Measurements from ENCODE around the gene MCC.

Gene MCC

DNA sequence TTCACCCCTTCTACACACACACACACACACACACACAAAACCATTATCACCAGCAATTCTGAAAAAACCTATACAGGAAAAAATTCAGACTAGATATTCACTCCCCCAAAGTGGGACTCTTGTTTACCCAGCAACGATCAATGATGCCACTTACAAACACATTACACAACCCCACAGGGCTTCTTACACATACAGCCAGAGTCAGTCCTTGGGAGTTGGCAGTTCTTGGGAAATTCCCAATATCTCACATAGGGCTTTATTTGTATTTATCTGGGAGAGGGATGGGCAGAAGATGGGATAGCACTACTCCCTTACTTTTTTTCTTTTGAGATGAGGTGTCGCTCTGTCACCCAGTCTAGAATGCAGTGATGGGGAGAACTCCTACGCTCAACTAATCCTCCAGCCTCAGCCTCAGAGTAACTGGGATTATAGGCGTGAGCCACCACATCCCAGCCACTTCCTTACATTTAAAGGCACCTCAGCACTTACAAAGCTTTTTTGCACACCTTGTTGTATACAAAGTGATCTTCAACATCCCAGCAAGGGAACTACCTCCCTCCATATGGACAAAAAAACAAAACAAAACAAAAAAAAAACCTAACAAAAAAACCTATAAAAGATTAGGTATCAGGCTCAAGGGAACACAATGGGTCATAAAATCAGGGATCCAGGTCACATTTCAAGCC is 221.9 kb downstream of the MCC start:
- TF ChIP-seq, protein P1, sequence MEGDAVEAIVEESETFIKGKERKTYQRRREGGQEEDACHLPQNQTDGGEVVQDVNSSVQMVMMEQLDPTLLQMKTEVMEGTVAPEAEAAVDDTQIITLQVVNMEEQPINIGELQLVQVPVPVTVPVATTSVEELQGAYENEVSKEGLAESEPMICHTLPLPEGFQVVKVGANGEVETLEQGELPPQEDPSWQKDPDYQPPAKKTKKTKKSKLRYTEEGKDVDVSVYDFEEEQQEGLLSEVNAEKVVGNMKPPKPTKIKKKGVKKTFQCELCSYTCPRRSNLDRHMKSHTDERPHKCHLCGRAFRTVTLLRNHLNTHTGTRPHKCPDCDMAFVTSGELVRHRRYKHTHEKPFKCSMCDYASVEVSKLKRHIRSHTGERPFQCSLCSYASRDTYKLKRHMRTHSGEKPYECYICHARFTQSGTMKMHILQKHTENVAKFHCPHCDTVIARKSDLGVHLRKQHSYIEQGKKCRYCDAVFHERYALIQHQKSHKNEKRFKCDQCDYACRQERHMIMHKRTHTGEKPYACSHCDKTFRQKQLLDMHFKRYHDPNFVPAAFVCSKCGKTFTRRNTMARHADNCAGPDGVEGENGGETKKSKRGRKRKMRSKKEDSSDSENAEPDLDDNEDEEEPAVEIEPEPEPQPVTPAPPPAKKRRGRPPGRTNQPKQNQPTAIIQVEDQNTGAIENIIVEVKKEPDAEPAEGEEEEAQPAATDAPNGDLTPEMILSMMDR (IDR thresholded peaks at IDR 0.05; ENCODE audit: insufficient read depth, low read length, missing control alignments) = no peak
- no peak for DNase-seq (ENCODE audit: low read depth, low spot score)
- CTCF ChIA-PET = no interaction called here
- POLR2A ChIA-PET = no interaction called here
- no peak overlapping the region for H3K4me3 ChIP-seq (ENCODE audit: low read depth, low read length)

DNA sequence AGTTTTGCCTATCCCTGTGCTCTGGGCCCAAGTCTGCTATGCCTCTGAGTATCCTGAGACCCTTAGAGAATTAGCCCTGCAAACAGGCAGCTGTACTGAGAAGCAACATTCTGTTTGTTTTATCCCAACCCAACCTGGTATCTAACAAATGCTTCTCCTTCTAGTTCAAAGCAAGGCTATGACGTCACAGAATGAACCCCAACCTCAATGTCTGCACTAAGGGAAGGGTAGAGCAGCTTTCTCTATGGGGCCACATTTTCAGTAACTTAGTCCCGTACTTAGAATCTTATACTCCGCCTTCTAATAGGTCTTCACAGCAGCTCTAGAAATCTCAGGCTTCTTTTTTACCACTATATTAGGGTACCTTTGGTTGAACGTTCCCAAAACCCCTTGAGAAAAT is 223.1 kb downstream of the MCC start:
- DNase-seq (ENCODE audit: low read depth, low spot score) = no peak
- H3K4me3 ChIP-seq (ENCODE audit: low read depth, low read length) = no peak overlapping the region
- ChIA-PET CTCF (no interaction called here), POLR2A (no interaction called here)
- TF ChIP-seq, protein P1 (IDR thresholded peaks at IDR 0.05; ENCODE audit: insufficient read depth, low read length, missing control alignments) = no peak

DNA sequence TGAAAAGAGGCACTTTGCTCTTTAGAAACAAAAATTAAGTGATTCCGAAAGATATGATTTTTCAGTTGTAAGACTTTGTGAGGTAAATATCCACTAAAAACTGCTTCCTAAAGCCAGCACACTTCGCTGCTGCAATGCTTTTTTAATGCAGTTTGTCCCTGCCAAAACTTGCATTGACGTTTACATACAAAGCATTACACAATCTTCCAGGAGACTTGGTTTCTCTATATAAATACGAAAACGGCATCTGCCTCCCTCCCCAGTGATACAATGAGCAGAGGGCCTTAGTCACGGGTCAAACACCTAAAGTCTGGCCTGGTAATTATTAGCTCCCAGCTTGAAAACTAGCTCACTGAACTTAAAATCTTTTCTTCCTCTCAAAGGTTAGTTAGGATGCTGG is 224.2 kb downstream of the MCC start:
- TF ChIP-seq, protein P1 (IDR thresholded peaks at IDR 0.05; ENCODE audit: insufficient read depth, low read length, missing control alignments) = no peak
- no peak overlapping the region for H3K4me3 ChIP-seq (ENCODE audit: low read depth, low read length)
- ChIA-PET POLR2A (no interaction called here), CTCF (no interaction called here)
- DNase-seq (ENCODE audit: low read depth, low spot score) = no peak

DNA sequence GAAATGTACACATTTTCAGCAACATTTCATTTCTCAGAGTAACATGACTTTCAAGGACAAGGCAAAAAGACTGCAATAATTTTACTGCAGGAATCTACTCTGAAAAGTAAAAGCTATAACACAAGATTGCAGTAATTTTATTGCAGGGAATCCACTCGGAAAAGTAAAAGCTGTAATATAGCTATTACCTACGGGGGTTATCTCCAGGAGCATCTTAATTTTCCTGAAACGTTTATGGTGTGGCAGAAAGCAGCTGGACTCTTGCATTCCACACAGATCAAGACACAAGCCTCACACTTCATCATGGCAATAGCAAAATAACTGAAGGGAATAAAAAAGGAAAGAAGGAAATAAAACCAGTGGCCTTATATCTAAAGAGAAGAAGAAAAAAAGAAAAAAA is 224.7 kb downstream of the MCC start:
- TF ChIP-seq, protein P1 (IDR thresholded peaks at IDR 0.05; ENCODE audit: insufficient read depth, low read length, missing control alignments) = no peak
- H3K4me3 ChIP-seq (ENCODE audit: low read depth, low read length) = no peak overlapping the region
- ChIA-PET CTCF (interaction anchor here (0.7 to 0.9 kb wide), 2 partner anchors 20 to 109 kb away, joined by 3 read pairs; no protein-coding TSS in a partner anchor), POLR2A (no interaction called here)
- no peak for DNase-seq (ENCODE audit: low read depth, low spot score)

DNA sequence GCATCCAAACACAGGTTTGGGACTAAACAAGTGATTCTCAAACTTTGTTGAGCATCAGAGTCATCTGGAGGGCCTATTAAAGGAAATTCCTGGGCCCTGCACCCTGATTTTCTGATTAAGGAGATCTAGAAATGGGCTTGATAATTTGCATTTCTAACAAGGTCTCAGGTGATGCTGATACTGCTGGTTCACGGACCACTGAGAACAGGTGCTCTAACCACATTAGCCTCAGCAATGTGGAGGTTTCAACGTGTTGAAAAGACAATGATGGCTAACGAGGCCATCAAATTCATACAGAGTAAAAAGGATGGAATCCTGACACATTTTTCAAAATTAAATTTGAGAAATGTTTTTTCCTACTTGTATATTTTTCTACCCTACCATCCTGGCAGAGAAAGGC is 225.6 kb downstream of the MCC start:
- ChIA-PET POLR2A (no interaction called here), CTCF (interaction anchor here (0.9 kb wide), 1 partner anchor 108 kb away, joined by 3 read pairs; no protein-coding TSS in a partner anchor)
- TF ChIP-seq, protein P1 (IDR thresholded peaks at IDR 0.05; ENCODE audit: insufficient read depth, low read length, missing control alignments) = no peak
- DNase-seq (ENCODE audit: low read depth, low spot score) = no peak
- no peak overlapping the region for H3K4me3 ChIP-seq (ENCODE audit: low read depth, low read length)

DNA sequence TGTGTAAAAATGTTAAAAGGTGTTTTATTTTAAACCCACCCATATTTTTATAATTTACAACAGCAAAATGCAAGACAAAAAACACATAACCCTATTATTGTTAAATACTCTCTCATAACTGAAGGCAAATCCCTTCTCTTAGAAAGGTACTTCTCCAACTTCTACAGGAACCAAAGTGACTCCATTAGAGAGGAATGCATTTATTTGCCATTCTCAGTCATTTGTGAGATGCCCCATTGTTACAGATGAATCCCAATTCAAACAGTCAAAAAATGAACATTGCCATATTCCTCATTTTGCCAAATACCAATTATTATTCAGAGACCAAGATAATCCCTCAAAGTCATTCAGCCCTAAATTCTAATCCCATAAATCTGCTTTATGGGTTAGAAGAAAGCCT is 229.2 kb downstream of the MCC start:
- no peak for DNase-seq (ENCODE audit: low read depth, low spot score)
- TF ChIP-seq, protein P1 (IDR thresholded peaks at IDR 0.05; ENCODE audit: insufficient read depth, low read length, missing control alignments) = no peak
- CTCF ChIA-PET = interaction anchor here (1.5 kb wide), 1 partner anchor 16 kb away, joined by 4 read pairs; no protein-coding TSS in a partner anchor
- POLR2A ChIA-PET = no interaction called here
- H3K4me3 ChIP-seq (ENCODE audit: low read depth, low read length) = no peak overlapping the region
